Prostate gland (tissue), 2 donors: Measurements from ENCODE around the gene ENOX1.

Experiments
- CTCF ChIP-seq, 4 experiments: fragments of 200-600 bp in 2 of 4; fragments of 450-650 bp in 2 of 4; sonication (generic) in 2 of 4; IDR thresholded peaks; 1 replicate in 3 of 4; 2 replicates in 1 of 4; pipeline ENCODE4 v1.5.1; 2016 to 2019; ENCODE audit warnings: antibody characterized with exemption in 4 of 4, mild to moderate bottlenecking in 2 of 4, moderate library complexity in 2 of 4
- POLR2A ChIP-seq: fragments of 450-650 bp; IDR thresholded peaks from one replicate; pipeline ENCODE4 v1.6.1; 2016; ENCODE audit warnings: antibody characterized with exemption, mild to moderate bottlenecking
- POLR2AphosphoS5 ChIP-seq: sonication (generic); formaldehyde crosslinking; IDR thresholded peaks from one replicate; pipeline ENCODE4 v1.6.1; 2017; ENCODE audit warnings: antibody characterized with exemption

GRCh38 chr13:43787997-43788396 is 1.2 kb upstream of the ENOX1 start:
- TF ChIP-seq CTCF (IDR thresholded peaks at IDR 0.05), result peak in 3 of 4 experiments; percentile 14 to 17 (median 17)
- TF ChIP-seq POLR2AphosphoS5, result no peak
- no peak for TF ChIP-seq POLR2A
